Measurements from ENCODE around the gene KRT80. TPM values are rescaled to one million over a fixed set of nuclear protein-coding genes. Genes with fewer than 3 reads are reported as not detected.

Gene KRT80
- total RNA-seq, 1 donor = 1.3 TPM

- TF ChIP-seq CTCF (IDR thresholded peaks at IDR 0.05; ENCODE audit: insufficient read depth, low read depth, low read length) = no peak
- no peak for DNase-seq (ENCODE audit: low read depth)
- H3K4me3 ChIP-seq (ENCODE audit: low read depth, low read length) = no peak overlapping the region
These were observed 26.5 kb downstream of the KRT80 start for GRCh38 chr12:52165096-52165855.

GRCh38 chr12:52164624-52165023, 27.2 kb downstream of the KRT80 start:
- no peak for DNase-seq (ENCODE audit: low read depth)
- no peak for TF ChIP-seq CTCF (IDR thresholded peaks at IDR 0.05; ENCODE audit: insufficient read depth, low read depth, low read length)
- H3K4me3 ChIP-seq (ENCODE audit: low read depth, low read length) = no peak overlapping the region

- no peak overlapping the region for H3K4me3 ChIP-seq (ENCODE audit: low read depth, low read length)
- TF ChIP-seq CTCF (IDR thresholded peaks at IDR 0.05; ENCODE audit: insufficient read depth, low read depth, low read length) = no peak
- no peak for DNase-seq (ENCODE audit: low read depth)
These were observed 28.8 kb downstream of the KRT80 start for GRCh38 chr12:52162981-52163380.

- no peak for TF ChIP-seq CTCF (IDR thresholded peaks at IDR 0.05; ENCODE audit: insufficient read depth, low read depth, low read length)
- H3K4me3 ChIP-seq (ENCODE audit: low read depth, low read length) = no peak overlapping the region
- no peak for DNase-seq (ENCODE audit: low read depth)
These were observed 31.6 kb downstream of the KRT80 start for GRCh38 chr12:52160200-52160599.

- DNase-seq (ENCODE audit: low read depth) = no peak
- no peak overlapping the region for H3K4me3 ChIP-seq (ENCODE audit: low read depth, low read length)
- no peak for TF ChIP-seq CTCF (IDR thresholded peaks at IDR 0.05; ENCODE audit: insufficient read depth, low read depth, low read length)
These were observed 34.2 kb downstream of the KRT80 start for GRCh38 chr12:52157566-52158150.

GRCh38 chr12:52156757-52157565, 34.9 kb downstream of the KRT80 start:
- no peak overlapping the region for H3K4me3 ChIP-seq (ENCODE audit: low read depth, low read length)
- TF ChIP-seq CTCF (IDR thresholded peaks at IDR 0.05; ENCODE audit: insufficient read depth, low read depth, low read length) = peak; percentile 97
- peak; percentile 55 for DNase-seq (ENCODE audit: low read depth)
